GM20000 (cell line): ENCODE measurements around the gene CFAP61.

Experiments
- DNase-seq: peaks from one replicate; pipeline ENCODE4 v3.0.0; 2012; ENCODE audit warnings: low spot score
- TF ChIP-seq, protein P1 (sequence below): IDR thresholded peaks from 2 replicates; pipeline ENCODE4 v1.5.1; 2012; ENCODE audit warnings: mild to moderate bottlenecking, control low read depth; ENCODE audit errors: extremely low read depth, missing control alignments

The CFAP61 gene

DNA sequence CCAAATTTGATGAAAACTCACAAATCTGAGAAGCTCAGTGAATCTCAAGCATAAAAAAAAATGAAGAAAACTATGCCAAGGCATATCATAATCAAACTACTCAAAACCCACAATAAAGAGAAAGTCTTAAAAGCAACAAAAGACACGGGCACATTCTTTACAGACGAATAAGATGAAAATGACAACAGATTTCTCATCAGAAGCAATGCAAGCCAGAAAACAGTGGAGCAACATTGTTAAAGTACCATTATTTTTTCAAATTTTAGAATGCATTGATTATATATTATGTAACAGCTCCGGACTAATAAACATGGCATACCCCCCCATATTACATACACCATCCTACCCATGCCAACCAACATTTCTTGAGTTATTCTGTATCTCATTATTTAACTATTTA lies 260.2 kb downstream of the CFAP61 start:
- no peak for DNase-seq
- TF ChIP-seq, protein P1, sequence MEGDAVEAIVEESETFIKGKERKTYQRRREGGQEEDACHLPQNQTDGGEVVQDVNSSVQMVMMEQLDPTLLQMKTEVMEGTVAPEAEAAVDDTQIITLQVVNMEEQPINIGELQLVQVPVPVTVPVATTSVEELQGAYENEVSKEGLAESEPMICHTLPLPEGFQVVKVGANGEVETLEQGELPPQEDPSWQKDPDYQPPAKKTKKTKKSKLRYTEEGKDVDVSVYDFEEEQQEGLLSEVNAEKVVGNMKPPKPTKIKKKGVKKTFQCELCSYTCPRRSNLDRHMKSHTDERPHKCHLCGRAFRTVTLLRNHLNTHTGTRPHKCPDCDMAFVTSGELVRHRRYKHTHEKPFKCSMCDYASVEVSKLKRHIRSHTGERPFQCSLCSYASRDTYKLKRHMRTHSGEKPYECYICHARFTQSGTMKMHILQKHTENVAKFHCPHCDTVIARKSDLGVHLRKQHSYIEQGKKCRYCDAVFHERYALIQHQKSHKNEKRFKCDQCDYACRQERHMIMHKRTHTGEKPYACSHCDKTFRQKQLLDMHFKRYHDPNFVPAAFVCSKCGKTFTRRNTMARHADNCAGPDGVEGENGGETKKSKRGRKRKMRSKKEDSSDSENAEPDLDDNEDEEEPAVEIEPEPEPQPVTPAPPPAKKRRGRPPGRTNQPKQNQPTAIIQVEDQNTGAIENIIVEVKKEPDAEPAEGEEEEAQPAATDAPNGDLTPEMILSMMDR = no peak

DNA sequence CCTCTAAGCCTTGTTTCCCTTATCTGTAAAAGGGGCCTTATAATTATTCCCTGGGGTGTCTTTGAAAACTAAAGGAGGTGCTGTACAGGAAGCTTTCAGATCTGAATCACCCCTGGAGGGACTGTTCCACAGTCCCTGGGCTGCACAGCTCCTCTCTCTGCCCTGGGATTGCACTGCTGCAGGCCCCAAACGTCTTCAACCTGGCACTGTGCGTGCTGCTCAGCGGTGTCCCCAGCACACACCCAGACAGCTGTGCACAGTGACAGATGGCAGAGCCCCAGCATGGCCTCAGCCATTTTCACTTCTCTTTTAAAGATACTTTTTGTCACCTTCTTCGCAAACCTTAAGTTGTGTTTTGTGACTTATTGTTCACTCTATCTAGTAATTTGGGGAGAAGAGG lies 264.9 kb downstream of the CFAP61 start:
- TF ChIP-seq, protein P1 = no peak
- DNase-seq = no peak

DNA sequence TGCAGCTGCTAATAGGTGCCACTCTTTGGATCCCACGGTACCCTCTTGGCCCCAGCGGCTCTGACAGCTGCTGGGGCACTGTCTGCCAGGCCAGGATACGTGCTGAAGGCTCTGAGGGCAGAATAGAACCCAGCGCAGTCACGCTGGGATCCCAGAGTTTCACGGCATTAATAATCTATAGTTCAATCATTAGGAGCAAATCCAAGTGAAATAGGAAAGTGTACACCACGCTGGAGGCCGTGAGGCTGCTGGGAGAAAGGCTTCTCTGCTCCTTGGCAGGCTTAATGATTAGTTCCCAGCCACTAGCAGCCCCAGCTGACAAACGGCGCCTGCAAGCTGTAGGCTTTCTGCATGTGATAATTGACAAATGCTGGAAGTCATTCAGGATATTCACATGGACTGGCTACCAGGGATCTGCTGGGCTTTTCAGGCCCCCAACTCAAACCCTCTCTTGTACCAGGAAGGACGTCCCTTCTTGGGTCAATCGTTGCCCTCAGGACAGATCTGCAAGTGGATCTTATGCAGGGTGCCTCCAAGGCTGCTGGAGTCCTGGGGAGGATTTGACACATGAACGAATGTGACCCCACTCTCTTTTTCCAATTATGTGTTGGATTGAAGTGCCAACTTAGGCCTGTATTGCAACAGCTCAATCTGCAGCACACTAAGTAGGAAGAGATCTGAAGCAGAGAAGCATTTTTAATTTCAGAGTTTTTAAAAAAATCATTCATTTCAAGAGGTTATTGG lies 265.5 kb downstream of the CFAP61 start:
- DNase-seq = no peak
- TF ChIP-seq, protein P1 = no peak

DNA sequence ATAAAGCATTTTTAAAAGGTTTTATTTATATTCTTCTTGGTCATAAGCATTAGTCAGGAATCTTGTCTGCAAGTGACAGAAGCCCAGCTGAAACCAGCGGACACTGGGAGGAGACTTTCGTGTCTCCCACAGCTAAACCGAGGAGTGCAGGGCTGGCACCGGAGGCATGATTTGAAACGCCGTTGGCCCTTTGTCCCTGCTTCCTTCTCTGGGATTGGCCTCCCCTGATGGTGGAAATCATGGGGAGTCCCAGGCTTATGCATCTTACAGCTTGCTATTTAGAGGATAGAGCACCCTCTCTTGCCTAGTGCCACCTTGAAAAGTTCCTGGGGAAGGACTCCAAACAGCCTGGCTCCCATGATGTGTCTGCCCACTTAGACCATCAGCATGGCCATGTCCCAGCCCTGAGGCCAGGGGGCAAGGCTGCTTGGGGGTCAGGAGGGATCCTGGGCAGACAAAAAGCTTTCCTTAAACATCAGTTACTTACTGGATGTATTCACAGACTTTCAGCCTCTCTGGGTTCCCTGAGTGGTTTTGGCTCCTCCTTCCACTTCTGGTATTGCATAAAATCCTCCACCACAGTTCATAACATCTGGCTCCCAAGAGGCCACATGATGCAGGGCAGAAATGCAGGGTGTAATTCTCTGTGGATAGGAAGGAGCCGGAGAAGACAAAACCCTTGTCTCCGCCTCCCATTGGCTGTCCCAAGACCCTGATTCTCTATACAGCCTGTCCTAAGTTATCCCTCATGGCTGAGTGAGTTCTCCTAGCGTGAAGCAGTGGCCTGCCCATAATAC lies 266.2 kb downstream of the CFAP61 start:
- TF ChIP-seq, protein P1 = no peak
- no peak for DNase-seq

DNA sequence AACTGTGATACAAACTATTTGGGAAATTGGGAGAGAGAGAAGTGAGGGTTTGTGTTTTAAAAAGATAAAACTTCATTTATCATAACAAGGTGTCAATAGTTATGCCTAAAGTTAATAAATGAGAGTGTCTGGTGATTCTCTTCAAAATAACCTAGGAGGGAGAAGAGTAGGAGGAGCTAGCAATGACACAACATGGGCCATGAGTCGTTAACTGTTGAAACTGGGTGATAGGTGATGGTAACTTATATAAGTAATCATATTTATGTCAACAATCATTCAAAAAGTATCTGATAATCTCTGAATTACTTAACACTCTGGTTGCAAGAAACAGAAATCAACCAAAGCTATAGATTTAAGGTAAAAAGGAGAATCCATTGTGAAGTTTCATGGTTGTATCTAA lies 268.8 kb downstream of the CFAP61 start:
- TF ChIP-seq, protein P1 = no peak
- DNase-seq = no peak

DNA sequence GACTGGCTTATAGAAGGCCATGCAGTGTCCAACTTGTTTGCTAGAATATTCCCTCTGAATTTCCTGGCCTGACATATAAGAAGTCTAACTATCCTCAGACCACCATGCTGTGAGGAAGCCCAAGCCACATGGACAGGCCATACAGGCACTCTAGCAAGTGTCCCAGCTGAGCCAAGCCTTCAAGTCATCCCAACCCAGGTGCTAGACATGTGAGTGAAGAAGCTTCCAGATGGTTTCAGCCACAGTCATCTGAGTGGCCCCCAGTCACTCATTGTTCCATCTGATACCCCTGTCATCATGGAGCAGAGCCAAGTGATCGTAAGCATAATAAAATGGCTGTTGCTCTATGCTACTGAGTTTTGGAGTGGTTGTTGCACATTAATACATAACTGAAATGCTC lies 269.6 kb downstream of the CFAP61 start:
- TF ChIP-seq, protein P1 = no peak
- no peak for DNase-seq

DNA sequence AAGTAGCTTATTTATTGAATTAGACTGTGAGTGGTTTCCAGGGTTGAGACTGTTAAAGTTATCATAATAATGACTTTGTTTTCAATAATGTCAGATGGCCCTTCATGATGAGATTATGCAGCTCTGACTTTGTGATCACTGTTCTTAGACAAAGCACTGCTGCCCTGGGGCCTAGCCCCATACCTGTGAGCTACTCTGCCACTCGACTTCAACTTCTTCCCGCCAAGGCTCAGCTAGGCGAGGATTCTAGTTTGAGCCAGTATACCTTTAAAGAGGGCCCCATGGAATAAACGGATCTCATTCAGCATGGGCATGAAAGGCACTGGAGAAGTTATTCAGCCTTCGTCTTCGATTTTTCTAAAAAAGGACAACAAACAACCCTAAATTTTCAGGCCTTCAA lies 270.6 kb downstream of the CFAP61 start:
- DNase-seq = no peak
- TF ChIP-seq, protein P1 = no peak
